PC-3 (cell line): Measurements from ENCODE around the gene PRF1. TPM values are rescaled to one million over a fixed set of nuclear protein-coding genes. Genes with fewer than 3 reads are reported as not detected.

Source experiments
- ATAC-seq: fragments of 200-7000 bp; cut with Tn5 transposase; 2 replicates; pipeline ENCODE4 v1.9.1; 2020; ENCODE audit warnings: mild to moderate bottlenecking, moderate library complexity
- BruUV-seq: library from RNA; stranded (reverse); fragments of 400-500 nt; replicated peaks from 2 replicates; lab custom pipeline; 2021; lab: Mats Ljungman, UMichigan
- CTCF ChIA-PET: fragments of 300-600 bp; sonication (Branson Sonifier 250); formaldehyde crosslinking; loops from one replicate; lab custom pipeline; 2022; ENCODE audit warnings: antibody characterized with exemption; lab: Charles Lee
- POLR2A ChIA-PET: fragments of 300-600 bp; sonication (Branson Sonifier 250); formaldehyde crosslinking; loops from one replicate; lab custom pipeline; 2022; ENCODE audit warnings: antibody characterized with exemption; ENCODE audit not compliant: unreplicated experiment; lab: Charles Lee
- DNase-seq: peaks from one replicate; pipeline ENCODE4 v3.0.0-alpha.2; 2015
- H2AFZ ChIP-seq: fragments of 300-600 bp; sonication (generic); 2 replicates; pipeline ENCODE4 v1.6.0; 2016; ENCODE audit warnings: antibody characterized with exemption, low read length
- H3F3A ChIP-seq: fragments of 300-600 bp; sonication (generic); one replicate; pipeline ENCODE4 v1.6.0; 2017; ENCODE audit warnings: antibody characterized with exemption, low read length, control low read depth, mild to moderate bottlenecking; ENCODE audit not compliant: unreplicated experiment
- H3K27ac ChIP-seq: fragments of 300-600 bp; sonication (generic); 2 replicates; pipeline ENCODE4 v1.5.1; 2016; ENCODE audit warnings: mild to moderate bottlenecking, low read length
- H3K27me3 ChIP-seq: fragments of 300-600 bp; sonication (generic); 2 replicates; pipeline ENCODE4 v1.6.1; 2016; ENCODE audit warnings: low read length, mixed read lengths
- H3K36me3 ChIP-seq: fragments of 300-600 bp; sonication (generic); 2 replicates; pipeline ENCODE4 v1.6.1; 2016; ENCODE audit warnings: low read depth, mixed run types, low read length, mixed read lengths
- H3K4me1 ChIP-seq: fragments of 300-600 bp; sonication (generic); 2 replicates; pipeline ENCODE4 v1.5.1; 2016; ENCODE audit warnings: low read length; ENCODE audit not compliant: insufficient read depth
- H3K4me2 ChIP-seq: fragments of 300-600 bp; sonication (generic); 2 replicates; pipeline ENCODE4 v1.6.0; 2016; ENCODE audit warnings: low read length
- H3K4me3 ChIP-seq: fragments of 300-600 bp; sonication (generic); 2 replicates; pipeline ENCODE4 v1.5.1; 2016; ENCODE audit warnings: mild to moderate bottlenecking, low read length, mixed read lengths
- H3K79me2 ChIP-seq: fragments of 300-600 bp; sonication (generic); 2 replicates; pipeline ENCODE4 v1.6.1; 2017; ENCODE audit warnings: low read length, mixed read lengths
- H3K9ac ChIP-seq: fragments of 300-600 bp; sonication (generic); 2 replicates; pipeline ENCODE4 v1.6.0; 2016; ENCODE audit warnings: mild to moderate bottlenecking, low read length
- H3K9me2 ChIP-seq: fragments of 300-600 bp; sonication (generic); replicated peaks from 2 replicates; pipeline ENCODE4 v1.6.1; 2016; ENCODE audit warnings: mixed run types, low read length, mixed read lengths
- H3K9me3 ChIP-seq: fragments of 300-600 bp; sonication (generic); 2 replicates; pipeline ENCODE4 v1.6.1; 2016; ENCODE audit warnings: low read length, mixed read lengths
- H4K20me1 ChIP-seq: fragments of 300-600 bp; sonication (generic); 2 replicates; pipeline ENCODE4 v1.6.1; 2016; ENCODE audit warnings: low read length, mixed read lengths
- EZH2 ChIP-seq: fragments of 300-600 bp; sonication (generic); IDR thresholded peaks from one replicate; pipeline ENCODE4 v1.6.1; 2017; ENCODE audit warnings: antibody characterized with exemption, mild to moderate bottlenecking, low read length; ENCODE audit not compliant: unreplicated experiment
- EZH2phosphoT487 ChIP-seq: fragments of 300-600 bp; sonication (generic); IDR thresholded peaks from 2 replicates; pipeline ENCODE4 v1.6.1; 2018; ENCODE audit warnings: mild to moderate bottlenecking, antibody characterized with exemption, low read length, borderline replicate concordance
- intact Hi-C: fragments of 100-400 bp; cut with micrococcal nuclease; formaldehyde crosslinking; loops from 2 replicates; pipeline ENCODE4 v1.9.0; 2023
- total RNA-seq: library from RNA; depleted of rRNA; stranded (reverse); fragments of >200 nt; gene quantifications from 2 replicates; pipeline ENCODE4 v1.2.3, GENCODE V29; 2014
- TF ChIP-seq, protein P1 (sequence below): fragments of 300-600 bp; sonication (generic); conservative IDR thresholded peaks from 2 replicates; pipeline ENCODE4 v1.5.1; 2017; ENCODE audit warnings: antibody characterized with exemption, low read depth, mild to moderate bottlenecking, low read length

Gene PRF1
- total RNA-seq, 1 experiment from 2014 or later, result not detected

GRCh38 chr10:70567603-70568002 lies 34.9 kb downstream of the PRF1 start:
- intact Hi-C loops, result no loop called here
- no peaks in the 10 kb centered on the region for H3K79me2 ChIP-seq
- H3K27ac ChIP-seq, result no peak overlapping the region
- ChIA-PET POLR2A (no interaction called here), CTCF (no interaction called here)
- H2AFZ ChIP-seq, result no peak overlapping the region
- H3K4me1 ChIP-seq, result no peaks in the 10 kb centered on the region
- no peak overlapping the region for H3K4me3 ChIP-seq
- H3K9me2 ChIP-seq, result no peaks in the 10 kb centered on the region
- no TSS peak for BruUV-seq
- H3K36me3 ChIP-seq, result no peaks in the 10 kb centered on the region
- no peaks in the 10 kb centered on the region for H4K20me1 ChIP-seq
- H3K9ac ChIP-seq, result no peak overlapping the region
- DNase-seq, result no peak
- no peak for ATAC-seq
- H3K4me2 ChIP-seq, result no peak overlapping the region
- no peaks in the 10 kb centered on the region for H3K27me3 ChIP-seq
- H3K9me3 ChIP-seq, result no peaks in the 10 kb centered on the region
- H3F3A ChIP-seq, result no peaks in the 10 kb centered on the region
- TF ChIP-seq EZH2 (no peak), EZH2phosphoT487 (no peak)
- TF ChIP-seq, protein P1, sequence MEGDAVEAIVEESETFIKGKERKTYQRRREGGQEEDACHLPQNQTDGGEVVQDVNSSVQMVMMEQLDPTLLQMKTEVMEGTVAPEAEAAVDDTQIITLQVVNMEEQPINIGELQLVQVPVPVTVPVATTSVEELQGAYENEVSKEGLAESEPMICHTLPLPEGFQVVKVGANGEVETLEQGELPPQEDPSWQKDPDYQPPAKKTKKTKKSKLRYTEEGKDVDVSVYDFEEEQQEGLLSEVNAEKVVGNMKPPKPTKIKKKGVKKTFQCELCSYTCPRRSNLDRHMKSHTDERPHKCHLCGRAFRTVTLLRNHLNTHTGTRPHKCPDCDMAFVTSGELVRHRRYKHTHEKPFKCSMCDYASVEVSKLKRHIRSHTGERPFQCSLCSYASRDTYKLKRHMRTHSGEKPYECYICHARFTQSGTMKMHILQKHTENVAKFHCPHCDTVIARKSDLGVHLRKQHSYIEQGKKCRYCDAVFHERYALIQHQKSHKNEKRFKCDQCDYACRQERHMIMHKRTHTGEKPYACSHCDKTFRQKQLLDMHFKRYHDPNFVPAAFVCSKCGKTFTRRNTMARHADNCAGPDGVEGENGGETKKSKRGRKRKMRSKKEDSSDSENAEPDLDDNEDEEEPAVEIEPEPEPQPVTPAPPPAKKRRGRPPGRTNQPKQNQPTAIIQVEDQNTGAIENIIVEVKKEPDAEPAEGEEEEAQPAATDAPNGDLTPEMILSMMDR, result no peak

DNA sequence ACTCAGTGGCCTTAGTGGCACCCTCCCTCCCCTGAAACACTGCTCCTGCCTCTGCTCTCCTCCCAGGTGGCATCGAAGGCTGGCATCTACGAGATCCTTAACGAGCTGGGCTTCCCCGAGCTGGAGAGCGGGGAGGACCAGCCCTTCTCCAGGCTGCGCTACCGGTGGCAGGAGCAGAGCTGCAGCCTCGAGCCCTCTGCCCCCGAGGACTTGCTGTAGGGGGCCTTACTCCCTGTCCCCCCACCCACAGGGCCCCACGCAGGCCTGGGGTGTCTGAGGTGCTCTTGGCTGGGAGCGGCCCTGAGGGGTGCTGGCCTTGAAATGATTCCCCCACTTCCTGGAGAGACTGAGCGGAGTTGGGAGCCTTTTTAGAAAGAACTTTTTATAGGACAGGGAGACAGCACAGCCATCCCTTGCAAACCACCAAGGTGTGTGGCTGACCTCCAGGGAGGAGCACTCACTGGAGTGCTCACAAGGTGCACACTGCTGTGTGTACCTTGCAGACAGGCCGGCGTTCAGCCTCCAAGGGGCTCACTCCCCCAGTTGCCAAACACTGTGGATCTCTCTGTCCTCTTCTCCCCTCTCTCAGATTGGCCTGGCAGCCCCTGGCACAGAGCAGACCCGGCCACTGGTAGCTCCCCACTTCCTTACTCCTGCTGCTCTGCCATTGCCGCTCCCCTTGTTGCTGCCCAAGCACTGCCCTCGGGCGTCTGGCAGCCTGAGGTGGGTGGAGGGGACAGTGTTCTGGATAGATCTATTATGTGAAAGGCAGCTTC lies 35.8 kb downstream of the PRF1 start:
- POLR2A ChIA-PET, result no interaction called here
- Histone ChIP-seq H3K4me1 (no peaks in the 10 kb centered on the region), H3K9ac (no peak overlapping the region), H3K36me3 (no peaks in the 10 kb centered on the region), H3K9me2 (no peaks in the 10 kb centered on the region), H2AFZ (no peak overlapping the region), H3K79me2 (no peaks in the 10 kb centered on the region), H3F3A (no peaks in the 10 kb centered on the region), H3K27me3 (no peaks in the 10 kb centered on the region), H3K4me2 (no peak overlapping the region), H3K27ac (no peak overlapping the region), H3K9me3 (no peaks in the 10 kb centered on the region), H4K20me1 (no peaks in the 10 kb centered on the region), H3K4me3 (no peak overlapping the region)
- DNase-seq, result no peak
- intact Hi-C loops, result no loop called here
- no TSS peak for BruUV-seq
- CTCF ChIA-PET, result no interaction called here
- ATAC-seq, result no peak
- TF ChIP-seq EZH2phosphoT487 (no peak), EZH2 (no peak)
- TF ChIP-seq, protein P1, result no peak

GRCh38 chr10:70565556-70566514 lies 36.7 kb downstream of the PRF1 start:
- no peak overlapping the region for H3K4me2 ChIP-seq

More at GRCh38 chr10:70565556-70566514, 36.7 kb downstream of the PRF1 start:
- Histone ChIP-seq H3K4me3 (no peak overlapping the region), H4K20me1 (no peaks in the 10 kb centered on the region), H3K9me2 (no peaks in the 10 kb centered on the region), H3K79me2 (no peaks in the 10 kb centered on the region), H3K36me3 (no peaks in the 10 kb centered on the region), H3K9me3 (no peaks in the 10 kb centered on the region), H3K27ac (no peak overlapping the region), H2AFZ (no peak overlapping the region), H3K27me3 (no peaks in the 10 kb centered on the region), H3K9ac (no peak overlapping the region), H3K4me1 (no peaks in the 10 kb centered on the region), H3F3A (no peaks in the 10 kb centered on the region)
- BruUV-seq, result no TSS peak
- ATAC-seq (no peak), DNase-seq (no peak)
- ChIA-PET POLR2A (no interaction called here), CTCF (no interaction called here)
- TF ChIP-seq, protein P1, result no peak
- no peak for TF ChIP-seq EZH2phosphoT487
- no peak for TF ChIP-seq EZH2
- intact Hi-C loops, result no loop called here
